ENCODE results near the gene SNX33. TPM values are rescaled to one million over a fixed set of nuclear protein-coding genes. Genes with fewer than 3 reads are reported as not detected.

Gene SNX33
- total RNA-seq, 2 donors from 2014 or later, result 19.8 to 21.8 TPM

GRCh38 chr15:75672646-75673425, 25.1 kb downstream of the SNX33 start:
- Histone ChIP-seq H3K36me3 (replicated peaks in 1 of 2; ENCODE audit: insufficient read depth in 1 of 2, low read depth in 2 of 2) (no peaks in the 10 kb centered on the region), H3K4me1 (peaks cover 35% of the 10 kb centered on the region), H3K27ac (peak overlapping the region; percentile 35 to 64 (median 58)), H3K27me3 (no peaks in the 10 kb centered on the region), H3K4me3 (no peak overlapping the region), H3K9me3 (no peaks in the 10 kb centered on the region)
- 38% methylated on average over 5 to 14 of the region's 14 CpGs for WGBS, 2 donors
- DNase-seq (peak in 3 of 4 donors; percentile 41 to 67 (median 64)), ATAC-seq (peak; percentile 38)
- intact Hi-C loops (cut with DNase I), result no loop called here
- no peak for TF ChIP-seq POLR2A (IDR thresholded peaks at IDR 0.05)
- TF ChIP-seq, protein P1, sequence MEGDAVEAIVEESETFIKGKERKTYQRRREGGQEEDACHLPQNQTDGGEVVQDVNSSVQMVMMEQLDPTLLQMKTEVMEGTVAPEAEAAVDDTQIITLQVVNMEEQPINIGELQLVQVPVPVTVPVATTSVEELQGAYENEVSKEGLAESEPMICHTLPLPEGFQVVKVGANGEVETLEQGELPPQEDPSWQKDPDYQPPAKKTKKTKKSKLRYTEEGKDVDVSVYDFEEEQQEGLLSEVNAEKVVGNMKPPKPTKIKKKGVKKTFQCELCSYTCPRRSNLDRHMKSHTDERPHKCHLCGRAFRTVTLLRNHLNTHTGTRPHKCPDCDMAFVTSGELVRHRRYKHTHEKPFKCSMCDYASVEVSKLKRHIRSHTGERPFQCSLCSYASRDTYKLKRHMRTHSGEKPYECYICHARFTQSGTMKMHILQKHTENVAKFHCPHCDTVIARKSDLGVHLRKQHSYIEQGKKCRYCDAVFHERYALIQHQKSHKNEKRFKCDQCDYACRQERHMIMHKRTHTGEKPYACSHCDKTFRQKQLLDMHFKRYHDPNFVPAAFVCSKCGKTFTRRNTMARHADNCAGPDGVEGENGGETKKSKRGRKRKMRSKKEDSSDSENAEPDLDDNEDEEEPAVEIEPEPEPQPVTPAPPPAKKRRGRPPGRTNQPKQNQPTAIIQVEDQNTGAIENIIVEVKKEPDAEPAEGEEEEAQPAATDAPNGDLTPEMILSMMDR (IDR thresholded peaks at IDR 0.05), result no peak

DNA sequence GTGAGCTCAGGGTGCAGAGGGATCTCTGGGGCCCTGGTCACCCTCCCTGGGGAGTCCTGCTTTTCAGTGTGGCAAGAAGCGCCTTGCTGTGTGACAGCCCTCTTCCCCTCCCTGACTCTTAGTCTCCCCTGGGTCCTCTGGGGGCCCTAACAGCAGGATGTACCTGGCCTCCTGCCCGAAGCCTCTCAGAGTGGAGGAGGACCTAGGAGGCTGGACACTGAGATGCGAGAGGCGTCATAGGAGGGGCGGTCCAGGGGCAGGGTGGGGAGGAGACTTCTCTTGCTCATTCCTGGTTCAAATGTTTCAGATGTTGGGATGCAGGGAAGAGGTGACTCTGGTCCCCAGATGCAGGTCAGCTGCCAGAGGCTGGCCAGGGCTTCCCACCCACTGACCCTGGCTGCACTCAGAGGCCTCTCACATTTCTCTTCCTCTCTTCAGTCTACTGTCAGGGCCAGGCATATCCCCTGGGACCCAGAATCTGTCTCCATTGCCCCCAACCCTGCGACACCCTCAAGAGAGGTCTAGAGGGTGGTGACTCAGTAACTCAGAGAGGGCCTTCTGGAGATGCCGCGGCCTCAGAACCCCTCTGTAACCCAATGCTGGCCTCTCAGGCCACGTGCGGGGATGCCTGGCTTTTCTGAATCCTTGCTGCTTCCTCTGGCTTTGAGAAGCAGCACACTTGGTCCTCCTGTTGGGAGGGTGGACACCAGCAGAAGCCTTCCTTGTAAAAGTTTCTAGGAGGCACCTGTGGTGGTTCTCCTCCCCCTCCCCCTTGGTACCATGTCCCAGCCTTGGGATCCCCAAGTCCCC, 25.9 kb downstream of the SNX33 start:
- intact Hi-C loops (cut with DNase I), result no loop called here
- Histone ChIP-seq H3K4me1 (peaks cover 31% of the 10 kb centered on the region), H3K27ac (peak overlapping the region; percentile 35 to 64 (median 50)), H3K36me3 (replicated peaks in 1 of 2; ENCODE audit: insufficient read depth in 1 of 2, low read depth in 2 of 2) (no peaks in the 10 kb centered on the region), H3K9me3 (no peaks in the 10 kb centered on the region), H3K4me3 (no peak overlapping the region), H3K27me3 (no peaks in the 10 kb centered on the region)
- TF ChIP-seq, protein P1 (IDR thresholded peaks at IDR 0.05), result no peak
- TF ChIP-seq POLR2A (IDR thresholded peaks at IDR 0.05), result no peak
- 81 to 82% methylated on average over 4 to 10 of the region's 10 CpGs for WGBS, 2 donors
- DNase-seq (peak in 3 of 4 donors; percentile 44 to 55 (median 55)), ATAC-seq (peak; percentile 43)

DNA sequence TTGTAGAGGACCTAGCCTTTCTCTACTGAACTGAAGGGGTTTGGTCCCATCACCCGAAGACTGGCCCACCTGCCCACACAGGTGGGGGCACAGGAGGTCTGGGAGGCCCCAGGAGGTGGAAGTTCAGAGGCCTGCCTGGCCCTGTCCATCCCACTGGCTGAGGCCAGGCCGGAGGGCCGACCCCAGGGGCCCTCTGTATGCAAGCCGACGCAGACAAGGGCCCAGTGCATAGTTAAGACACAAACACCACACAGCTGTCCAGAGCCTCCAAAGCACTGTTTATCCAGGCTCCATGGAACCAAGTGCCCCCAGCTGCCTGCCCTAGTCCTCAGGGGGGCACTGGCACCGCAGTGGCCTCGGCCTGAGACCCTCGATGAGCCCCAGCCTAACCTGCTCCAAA, 26.7 kb downstream of the SNX33 start:
- 68 to 83% methylated on average over 5 to 8 of the region's 8 CpGs for WGBS, 2 donors
- TF ChIP-seq POLR2A (IDR thresholded peaks at IDR 0.05), result no peak
- TF ChIP-seq, protein P1 (IDR thresholded peaks at IDR 0.05), result no peak
- Histone ChIP-seq H3K4me3 (no peak overlapping the region), H3K4me1 (peaks cover 24% of the 10 kb centered on the region), H3K27ac (no peak overlapping the region), H3K9me3 (no peaks in the 10 kb centered on the region), H3K27me3 (no peaks in the 10 kb centered on the region), H3K36me3 (replicated peaks in 1 of 2; ENCODE audit: insufficient read depth in 1 of 2, low read depth in 2 of 2) (no peaks in the 10 kb centered on the region)
- intact Hi-C loops (cut with DNase I), result no loop called here
- ATAC-seq, result no peak
- DNase-seq, result no peak

DNA sequence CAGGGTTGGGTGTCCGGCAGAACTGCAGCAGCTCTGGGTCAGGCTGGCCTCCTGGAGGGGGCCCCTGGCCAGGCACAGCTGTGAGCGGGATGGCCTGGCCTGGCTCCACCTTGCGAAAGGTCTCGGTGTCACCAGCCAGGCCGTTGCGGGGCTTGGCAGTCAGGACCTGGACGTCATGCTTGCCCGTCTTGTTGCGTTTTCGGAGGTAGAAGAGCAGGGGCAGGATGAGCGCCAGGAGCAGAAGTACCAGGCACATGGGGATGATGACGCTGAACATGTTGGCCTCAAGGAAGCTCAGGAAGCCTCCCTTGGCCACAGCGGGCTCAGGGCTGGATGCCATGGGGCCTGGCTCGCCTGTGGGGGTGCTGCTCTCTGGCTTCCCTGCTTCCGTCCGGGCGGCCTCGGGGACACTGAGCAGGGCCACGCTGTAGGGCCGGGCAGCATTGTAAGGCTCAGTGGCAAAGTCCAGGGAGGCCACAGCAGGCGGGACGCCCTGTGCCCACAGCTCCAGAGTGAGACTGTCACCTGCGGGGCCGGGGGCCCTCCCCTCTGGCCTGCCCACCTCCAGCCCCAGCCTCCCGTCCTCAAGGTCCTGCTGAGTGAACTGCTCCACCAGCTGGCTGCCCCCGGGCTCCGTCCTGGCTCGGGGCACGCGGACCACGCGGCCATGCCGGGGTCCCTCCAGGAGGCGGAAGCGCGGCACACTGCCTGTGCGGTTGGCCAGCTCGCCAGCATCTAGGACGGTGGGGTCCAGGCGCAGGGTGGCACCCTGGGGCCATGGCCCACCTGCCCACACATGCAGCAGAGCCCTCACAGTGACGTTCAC, 28.1 kb downstream of the SNX33 start:
- no peak for ATAC-seq

More for the DNA sequence above, 28.1 kb downstream of the SNX33 start:
- 90 to 100% methylated on average over 1 to 32 of the region's 41 CpGs for WGBS, 2 donors
- Histone ChIP-seq H3K9me3 (no peaks in the 10 kb centered on the region), H3K4me3 (no peak overlapping the region), H3K4me1 (peaks cover 22% of the 10 kb centered on the region), H3K27ac (no peak overlapping the region), H3K36me3 (replicated peaks in 1 of 2; ENCODE audit: insufficient read depth in 1 of 2, low read depth in 2 of 2) (no peaks in the 10 kb centered on the region), H3K27me3 (no peaks in the 10 kb centered on the region)
- intact Hi-C loops (cut with DNase I), result no loop called here
- TF ChIP-seq, protein P1 (IDR thresholded peaks at IDR 0.05), result no peak
- TF ChIP-seq POLR2A (IDR thresholded peaks at IDR 0.05), result no peak
- DNase-seq, result no peak

Data from body of pancreas (tissue), 4 donors.